AG20443 (cell line): ENCODE results near the gene GPR139.

Source experiments
- DNase-seq: peaks from one replicate; pipeline ENCODE4 v3.0.0; 2012; ENCODE audit warnings: low spot score, mixed read lengths

The GPR139 gene

DNA sequence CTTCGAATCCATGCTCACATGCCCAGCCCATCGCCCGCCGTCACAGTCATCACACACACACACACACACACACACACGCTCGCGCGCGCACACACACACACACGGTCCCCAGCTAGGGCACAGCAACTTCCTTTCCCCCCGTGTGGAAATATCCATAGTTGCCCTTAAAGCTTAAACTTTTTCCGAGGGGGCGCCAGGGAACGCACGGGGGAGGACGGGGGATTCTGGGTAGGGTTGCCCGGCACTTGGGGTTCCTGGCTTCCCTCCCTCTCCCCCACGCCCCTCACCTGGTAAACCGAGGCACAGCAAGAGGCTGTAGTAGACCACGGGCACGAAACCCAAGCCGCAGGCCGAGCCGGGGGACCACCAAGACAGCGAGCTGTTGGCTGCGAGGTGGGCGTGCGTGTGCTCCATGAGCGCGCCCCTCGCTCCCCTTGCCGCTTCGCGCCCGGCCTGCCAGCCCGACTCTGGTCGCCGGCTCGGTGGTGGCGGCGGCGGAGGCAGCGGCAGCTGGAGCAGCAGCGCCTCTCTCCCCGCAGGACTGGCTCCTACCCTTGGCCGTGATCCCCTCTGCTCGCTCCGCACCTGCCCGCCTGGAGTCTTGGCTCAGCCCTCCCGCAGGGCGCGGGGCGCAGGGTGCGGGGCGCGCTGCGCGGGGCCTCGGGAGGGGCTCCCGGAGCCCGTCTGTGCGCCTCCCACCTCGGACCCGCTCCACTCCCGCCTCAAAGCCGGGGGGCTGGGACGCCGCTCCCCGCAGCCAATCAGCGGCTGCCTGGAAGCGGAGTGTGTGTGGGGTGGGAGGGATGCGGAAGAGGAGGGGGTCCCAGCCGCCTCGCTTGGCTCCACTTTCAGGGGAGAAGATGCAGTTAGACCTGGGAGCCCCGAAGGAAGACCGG lies at the start of gene GPR139:
Gene GPR139, minus strand, starts transcription at position 688 of the 896 bp plus-strand sequence. Its CDS starts 274 bp downstream, at position 414.
- DNase-seq: no peak

DNA sequence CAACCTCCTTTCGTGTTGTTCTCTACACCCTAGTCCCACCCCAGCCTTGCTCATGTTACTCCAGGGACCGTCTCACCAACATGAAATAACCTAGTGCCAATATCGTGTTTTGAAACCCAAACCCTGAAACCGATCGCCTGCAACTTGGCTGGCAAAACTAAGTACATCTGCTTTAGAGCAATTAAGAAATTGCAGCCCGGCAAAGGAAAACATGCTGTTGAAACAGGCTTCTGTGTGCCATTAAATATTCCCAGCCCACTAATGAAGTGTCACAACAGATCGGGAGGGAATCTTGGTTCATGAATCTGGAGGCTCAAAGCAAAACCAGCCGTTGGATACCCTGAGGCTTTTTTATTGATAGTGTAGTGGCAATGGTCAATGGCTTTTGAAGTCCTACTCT lies 48.3 kb upstream of the GPR139 start:
- no peak for DNase-seq

DNA sequence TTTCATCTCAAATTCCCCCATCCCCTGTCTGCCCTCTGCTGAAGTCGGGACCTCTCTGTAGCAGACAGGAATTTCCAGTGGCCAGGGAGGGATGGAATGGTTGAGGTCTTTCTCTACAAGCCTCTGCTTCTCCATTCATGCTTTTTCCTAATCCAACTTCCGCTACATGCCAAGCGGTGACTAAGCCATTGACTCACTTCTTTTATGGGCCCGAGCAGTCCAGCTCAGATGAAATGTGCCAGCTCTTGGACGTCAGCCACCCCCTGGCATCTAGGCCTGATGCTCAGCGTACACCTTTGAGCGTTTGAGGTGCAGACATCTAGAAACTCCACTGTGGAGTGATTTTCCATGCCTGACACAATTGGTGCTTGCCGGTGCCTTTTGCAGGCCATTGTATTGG lies 40.7 kb upstream of the GPR139 start:
- no peak for DNase-seq

DNA sequence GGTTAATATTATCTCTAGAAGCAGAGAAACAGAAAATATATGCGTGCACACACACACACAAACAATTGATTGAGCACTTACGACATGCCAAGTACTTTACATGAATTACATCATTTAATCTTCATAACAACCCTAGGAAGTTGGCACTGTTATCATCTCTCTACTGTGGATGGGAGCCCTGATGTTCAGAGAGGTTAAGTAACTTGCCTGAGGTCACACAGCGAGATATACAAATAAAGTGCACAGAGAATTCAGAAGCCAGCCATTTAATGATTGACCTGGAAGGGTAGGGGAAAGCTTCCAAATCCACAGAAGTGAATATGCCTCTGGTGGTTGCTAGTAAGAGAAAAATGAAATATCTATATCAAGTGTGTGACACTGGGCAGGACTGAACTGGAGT lies 37.5 kb upstream of the GPR139 start:
- no peak for DNase-seq

DNA sequence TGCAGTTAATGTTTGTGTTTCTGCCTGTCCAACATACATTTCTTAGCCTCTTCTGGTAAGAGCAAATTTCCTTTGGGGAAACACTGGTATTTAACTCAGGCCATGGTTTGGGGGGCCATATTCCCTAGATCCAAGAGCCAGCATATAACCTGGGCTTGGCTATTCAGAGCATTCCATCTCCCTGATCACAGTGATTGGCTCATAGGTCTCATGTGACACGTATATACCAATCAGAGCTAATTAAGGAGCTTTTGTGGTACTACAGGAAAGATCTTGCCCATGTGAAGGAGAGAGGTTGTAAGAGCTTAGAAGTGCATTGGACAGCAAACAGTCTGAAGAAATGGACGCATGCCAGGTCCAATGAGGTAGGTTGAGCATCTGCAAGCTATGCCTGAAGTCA lies 33.4 kb upstream of the GPR139 start:
- DNase-seq: no peak

DNA sequence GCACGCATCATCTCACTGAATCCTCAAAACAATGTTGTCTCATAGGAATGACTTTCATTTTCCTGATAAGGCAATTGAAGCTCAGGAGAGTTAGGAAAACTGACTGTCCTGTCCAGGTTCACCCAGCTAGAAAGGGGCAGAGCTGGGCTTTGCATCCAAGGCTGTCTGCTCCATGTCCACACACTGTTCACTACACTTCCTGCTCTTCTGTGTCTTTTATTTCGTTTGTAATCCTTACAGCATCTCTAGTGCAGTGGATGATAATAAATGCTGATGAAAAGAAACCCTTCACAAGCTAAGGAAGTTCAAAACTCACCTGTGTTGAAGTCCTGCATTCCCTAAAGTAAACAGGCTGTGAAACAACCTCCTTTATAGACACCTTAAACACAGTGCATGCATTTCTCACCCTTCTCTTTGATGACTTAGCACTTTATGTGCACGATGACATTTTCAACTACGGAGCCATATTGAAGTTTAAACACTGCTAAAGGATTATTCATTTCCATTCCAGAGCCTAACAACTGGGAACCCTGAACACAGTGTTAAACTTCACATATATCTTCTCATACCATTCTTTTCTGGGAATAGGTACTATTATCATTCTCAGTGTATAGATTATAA lies 31.0 kb upstream of the GPR139 start:
- DNase-seq: no peak

DNA sequence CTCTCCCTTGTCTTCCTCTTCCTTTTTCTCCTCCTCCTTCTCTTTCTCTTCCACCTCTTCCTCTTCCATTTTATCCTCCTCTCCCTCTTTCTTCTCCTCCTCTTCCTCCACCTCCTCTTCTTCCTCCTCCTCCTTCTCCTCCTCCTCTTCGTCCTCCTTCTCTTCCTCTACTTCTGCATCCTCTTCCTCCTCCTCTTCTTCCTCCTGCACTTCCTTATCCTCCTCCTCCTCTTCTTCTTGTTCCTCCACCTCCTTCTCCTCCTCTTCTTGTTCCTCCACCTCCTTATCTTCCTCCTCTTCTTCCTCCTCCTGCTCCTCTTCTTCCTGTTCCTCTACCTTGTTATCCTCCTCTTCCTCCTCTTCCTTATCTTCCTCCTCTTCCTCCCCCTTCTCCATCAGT lies 28.8 kb upstream of the GPR139 start:
- no peak for DNase-seq

DNA sequence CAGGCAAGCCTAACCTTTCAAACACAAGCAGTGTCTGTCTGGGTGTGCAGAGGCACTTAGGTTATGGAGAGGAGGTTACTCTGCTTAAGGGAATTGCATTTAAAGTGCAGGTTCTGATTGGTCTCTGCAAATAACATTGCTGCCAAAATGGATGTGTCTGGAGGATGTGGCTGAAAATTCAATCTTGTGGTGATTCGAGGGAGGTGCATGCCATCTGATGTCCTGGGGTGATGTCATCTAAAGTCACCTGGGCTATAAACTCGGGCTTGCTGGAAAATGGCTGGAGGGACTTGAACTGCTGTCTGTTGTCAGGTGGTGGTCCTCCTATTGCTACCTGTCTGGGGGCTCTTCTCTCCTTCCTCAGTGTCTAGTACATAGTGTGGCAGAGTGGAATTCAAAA lies 28.3 kb upstream of the GPR139 start:
- DNase-seq: no peak

DNA sequence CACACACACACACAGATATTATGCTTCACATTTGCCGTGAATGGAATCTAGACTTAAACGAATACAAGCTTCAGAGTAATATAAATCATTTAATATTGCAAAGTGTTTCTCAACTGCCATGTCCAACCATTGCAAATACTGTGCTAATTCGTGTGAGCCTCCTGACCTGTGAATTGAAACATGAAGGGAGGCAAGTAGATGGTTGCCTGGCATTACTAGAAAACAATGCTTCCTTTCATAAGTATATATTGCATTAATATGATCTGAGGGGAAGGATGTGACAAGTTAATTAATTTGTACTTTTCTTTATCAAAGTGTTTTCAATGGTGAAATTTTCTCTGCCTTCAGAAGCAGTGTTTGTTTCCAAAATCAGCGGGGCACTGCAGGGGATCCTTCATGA lies 25.7 kb upstream of the GPR139 start:
- DNase-seq: no peak

DNA sequence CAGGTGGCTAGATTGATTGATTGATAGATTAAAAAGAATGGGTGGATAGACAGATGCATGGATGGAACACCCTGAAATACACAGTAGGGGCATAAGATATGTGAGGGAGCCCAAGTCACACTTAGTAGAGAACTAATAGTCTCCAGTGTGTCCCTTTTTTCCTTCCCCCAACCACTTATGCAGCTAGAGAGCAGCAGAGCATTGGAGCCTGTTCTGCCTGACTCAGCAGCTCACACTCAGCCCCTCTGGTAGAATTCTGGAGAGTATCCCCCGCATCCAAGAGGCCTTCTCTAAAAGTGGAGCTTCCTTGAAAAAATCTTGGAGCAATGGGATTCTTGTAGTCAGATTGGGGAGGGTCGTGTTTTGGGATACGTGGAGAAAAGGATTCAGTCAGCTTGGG lies 20.5 kb upstream of the GPR139 start:
- DNase-seq: no peak

DNA sequence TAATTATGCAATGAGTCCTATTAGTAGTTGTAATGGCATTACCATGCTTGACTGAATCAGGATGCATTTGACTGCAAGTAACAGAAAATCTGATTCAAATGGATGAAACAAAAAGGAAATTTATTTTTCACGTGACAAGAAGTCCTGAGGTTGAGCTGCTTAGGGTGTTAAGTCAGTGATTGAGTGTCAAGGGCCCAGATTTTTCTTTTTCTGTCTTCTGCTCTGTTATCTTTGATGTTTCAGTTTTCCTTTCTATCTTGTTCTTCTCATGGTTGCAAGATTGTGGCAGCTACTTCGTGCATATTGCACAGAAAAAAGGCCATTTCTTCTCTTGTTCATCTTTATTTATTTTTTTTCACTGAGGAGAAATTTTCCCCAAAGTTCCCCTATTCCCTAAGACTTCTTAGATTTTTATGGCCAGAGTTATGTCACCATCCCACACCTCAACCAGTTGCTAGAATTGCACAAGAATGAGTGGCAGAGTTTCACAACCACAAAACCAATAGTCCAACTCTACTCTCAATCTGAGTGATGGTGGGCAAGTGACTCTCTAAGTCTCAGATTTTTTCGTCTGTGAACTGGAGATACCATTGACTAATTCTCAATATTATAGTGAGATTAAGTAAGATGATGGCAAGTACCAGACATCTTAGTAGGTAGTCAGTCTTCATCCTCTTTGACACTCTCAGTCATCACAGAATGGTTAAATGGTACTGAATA lies 15.7 kb upstream of the GPR139 start:
- no peak for DNase-seq

DNA sequence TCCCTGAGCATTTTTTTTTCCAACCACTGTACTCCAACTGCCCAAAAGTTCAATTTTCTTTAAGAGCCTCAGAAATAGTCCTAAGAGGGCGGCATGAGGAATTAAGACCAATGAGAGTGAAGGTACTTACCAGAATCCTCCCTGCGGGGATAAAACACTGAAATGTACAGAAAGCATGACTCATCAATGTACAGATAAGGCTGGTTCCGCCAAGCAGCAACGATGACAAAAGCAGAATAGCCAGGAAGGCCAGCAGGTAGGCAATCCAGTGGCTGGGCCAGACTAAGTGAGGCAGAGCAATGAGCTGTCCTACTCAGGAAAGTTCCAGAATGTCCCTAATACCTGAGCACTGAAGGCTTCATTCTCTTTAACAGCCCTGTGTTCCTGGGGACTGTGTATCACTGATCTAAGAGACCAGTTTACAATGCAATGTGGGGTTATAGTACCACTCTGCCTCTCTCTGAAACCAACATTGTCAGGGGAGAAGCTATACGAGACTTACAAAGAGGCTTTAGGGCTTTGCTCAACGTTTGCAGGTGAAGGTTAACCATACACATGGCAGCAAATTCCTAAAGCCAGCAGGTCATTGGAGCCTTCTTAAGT lies 11.0 kb upstream of the GPR139 start:
- no peak for DNase-seq

DNA sequence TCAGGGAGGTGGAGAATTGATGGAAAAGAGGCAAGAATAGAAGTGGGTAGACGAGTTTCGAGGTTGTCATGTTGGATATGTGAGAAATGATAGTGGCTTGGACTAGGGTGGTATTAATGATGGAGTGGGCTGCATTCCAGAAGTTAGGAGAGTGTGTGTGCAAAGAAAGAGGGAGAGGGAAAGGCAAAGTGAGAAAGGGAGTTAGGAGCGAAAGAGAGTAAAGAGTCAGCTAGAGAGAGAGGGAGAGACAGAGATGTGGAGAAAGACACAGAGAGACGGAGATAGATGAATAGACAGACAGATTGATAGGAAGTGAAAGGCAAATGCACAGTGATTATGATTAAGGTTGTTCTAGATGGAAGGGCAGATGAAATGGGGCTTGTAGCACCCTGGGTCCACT lies 5.4 kb upstream of the GPR139 start:
- DNase-seq: no peak

DNA sequence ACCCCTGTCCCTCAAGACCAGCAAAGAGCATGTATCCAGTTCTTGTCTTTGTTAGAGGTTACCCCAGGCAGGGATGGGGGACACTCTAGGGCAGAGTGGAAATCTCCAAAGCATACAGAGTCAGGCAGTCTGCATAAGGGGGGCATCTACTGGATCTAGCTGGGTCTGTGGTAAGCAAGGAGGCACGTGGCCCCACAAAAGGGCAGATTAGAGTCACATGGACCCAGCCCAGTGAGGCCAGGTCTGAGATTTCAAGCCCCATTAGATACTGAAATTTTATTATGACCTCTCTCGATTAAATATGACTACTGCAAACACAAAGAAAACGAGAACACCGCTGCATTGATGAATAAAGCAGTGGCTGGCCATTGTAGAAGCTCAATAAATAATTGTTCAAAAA lies 1.6 kb upstream of the GPR139 start:
- no peak for DNase-seq

DNA sequence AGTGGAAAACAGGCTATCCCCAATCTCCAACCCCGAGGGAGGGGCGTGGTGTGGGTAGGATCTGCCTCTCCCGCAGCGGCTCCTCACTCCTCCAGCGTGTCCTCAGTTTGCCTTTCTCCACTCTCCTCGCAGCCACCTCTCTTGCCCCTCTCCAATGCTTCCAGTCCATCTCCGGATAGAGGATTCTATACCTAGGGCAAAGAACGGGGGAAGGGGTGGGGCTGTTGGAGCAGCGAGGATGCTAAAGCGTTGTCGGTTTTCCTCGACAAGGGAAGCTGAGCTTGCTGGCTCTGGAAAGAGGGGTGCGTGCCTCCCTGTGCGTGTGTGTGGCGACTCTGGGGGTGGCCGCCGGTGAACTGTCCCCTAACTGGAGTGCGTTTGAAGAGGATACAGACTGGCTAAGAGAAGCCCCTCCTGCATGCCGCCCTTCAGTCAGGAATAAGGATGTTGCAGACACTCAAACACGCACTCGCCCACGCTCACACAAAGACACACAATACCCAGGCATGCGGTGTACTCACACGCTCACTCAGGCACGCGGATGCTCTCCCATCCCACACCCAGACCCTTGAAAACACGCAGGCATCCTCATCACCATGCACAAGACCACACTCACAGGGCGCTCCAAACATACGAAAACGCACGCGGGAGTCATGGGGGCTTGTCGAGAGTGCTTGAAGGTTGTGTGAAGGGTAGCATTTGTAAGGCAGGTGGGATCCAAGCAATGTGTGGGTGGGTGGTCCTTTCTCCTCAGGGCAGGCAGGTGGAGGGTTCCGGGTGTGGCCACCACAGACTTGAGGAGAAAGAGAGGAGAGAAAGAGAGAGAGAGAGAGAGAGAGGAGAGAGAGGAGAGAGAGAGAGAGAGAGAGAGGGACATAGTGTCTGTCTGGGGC lies 655 bp upstream of the GPR139 start:
- no peak for DNase-seq

DNA sequence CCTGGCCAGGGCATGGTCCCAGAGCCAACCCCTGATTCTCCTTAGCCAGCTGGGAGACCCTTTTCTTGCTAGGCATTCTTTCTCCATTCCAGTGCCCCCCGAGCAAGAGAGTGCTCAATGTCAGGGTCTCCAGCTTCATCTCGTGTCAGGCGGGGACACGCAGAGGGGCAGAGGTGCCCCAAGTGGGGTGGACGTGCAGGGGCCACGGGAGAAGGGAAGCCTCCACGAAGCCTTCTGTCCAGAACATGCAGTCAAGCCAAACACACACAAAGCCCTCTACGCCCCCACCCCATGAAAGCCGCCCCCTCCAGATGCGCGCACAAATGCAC lies 852 bp downstream of the GPR139 start:
- DNase-seq: no peak

DNA sequence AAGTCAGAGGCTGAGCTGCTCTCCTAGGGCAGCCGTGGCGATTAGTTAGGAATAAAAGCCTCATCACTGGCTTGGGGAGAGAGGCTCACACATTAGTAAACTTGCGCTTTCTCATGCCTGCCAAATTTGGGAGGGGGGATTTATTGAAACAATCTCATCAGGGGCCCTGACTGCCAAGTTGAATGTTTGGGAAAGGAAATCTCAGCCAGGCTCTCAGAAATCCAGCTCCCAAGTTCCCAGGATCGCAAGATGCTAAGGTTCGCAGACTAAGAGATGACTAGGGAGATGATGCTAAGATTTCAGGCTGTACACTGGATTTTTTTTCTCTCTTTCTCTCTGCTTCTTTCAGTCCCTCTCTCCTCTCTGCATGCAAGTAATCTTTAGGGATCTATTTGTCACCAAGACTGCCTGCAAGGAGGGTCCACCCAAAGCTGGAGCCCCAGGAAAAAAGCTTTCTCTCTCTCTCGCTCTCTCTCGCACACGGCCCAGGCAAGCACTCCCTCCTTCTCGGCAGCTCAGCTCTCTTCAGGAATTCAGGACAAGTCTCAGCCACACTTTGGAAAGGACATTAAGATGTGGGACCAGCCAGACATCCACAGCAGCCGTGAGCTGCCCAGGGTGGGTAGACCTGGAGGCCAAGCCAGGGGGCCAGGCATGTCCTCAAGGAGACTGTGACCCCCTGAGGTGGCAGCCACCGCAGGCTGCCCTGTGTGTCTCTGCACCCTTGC lies 1.4 kb downstream of the GPR139 start:
- no peak for DNase-seq

DNA sequence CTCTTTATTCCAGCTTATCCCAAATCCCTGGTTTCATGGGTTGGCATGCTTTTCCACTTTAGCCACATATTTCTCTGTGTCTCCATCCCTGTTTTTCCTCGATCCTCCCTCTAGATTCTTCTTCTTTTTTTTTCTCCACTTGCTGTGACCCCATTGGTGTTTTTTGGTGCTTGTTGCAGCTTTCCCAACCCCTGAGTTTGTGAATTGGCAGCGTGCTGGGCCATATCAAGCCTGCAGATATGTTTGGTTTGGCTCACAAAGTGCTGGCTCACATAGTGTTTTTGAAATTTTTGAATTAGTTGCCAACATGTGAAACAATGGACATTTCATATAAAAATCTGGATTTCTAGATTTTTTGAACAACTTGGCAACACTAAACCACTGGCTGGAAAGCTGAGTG lies 8.8 kb downstream of the GPR139 start:
- DNase-seq: no peak

DNA sequence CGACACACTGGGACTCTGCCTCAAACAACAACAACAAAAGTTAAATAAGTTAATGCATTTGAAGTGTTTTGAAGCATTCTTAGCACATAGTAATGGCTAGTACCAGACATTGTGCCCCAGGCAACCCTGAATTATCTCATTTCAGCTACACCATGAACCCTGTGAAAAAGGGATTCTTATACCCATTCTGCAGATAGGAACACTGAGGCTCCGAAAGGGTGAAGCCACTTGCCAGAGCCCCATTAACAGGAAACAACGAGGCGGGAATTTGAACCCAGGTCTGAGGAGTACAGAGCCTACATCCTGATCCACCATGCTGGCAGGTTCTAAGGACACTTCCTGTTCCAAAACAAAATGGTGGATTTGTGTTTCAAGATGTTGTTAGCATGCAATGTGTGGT lies 9.2 kb downstream of the GPR139 start:
- no peak for DNase-seq

DNA sequence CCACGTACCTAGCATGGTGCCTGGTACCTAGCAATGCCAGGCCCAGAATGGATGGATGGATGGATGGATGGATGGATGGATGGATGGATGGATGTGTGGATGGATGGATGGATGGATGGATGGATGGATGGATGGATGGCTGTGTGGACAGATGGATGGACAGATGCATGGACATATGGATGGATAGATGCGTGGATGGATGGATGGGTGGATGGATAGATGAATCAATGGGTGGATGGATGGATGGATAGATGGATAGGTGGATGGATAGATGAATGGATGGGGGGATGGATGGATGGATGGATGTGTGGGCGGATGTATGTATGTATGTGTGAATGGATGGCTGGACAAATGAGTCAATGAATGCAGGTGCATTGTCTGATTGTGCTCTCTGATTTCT lies 12.6 kb downstream of the GPR139 start:
- DNase-seq: no peak

DNA sequence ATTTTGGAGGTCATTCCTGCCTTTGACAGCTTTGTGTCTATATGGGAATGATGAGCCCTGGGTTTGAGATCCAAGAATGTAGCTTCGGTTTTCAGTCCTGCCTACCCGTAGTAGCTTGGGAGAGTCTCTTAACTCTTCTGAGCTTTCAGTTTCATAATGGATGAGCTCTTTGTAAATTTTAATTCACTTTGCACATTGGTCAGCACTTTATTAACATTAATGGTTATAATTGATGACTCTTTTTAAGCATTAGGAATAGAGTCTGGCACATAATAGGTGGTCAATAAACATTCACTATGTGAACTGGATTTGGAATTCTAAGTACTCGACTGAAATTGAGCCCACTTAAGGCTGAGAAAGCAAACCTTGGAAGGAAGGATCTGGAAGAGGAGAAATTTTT lies 17.3 kb downstream of the GPR139 start:
- DNase-seq: no peak
